ENCODE results near the gene LRRTM4.
"Not testable (repeated sequence)": the region's sequence is repeated elsewhere in the genome, so short reads cannot be mapped to it uniquely, and the experiment has no call there.

Gene LRRTM4

DNA sequence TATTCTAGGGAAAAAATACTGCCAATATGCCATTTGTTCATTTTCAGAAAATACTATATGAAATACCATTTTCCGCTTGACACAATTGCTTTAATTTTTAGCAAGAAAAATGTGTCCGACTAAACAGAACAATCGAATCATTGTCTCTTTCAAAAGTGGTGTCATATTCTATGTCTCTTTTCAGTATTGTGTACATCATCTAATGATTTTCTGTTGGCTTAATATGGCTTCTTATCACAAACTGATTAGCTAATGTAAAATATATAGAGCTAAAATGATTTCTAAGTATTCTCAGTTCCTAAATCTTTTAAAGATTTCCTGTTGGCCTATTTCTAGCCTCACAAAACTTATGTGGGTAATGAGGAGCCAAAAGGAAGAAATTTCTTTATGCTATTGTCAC is 436.6 kb downstream of the LRRTM4 start:
- TF ChIP-seq, protein P1, sequence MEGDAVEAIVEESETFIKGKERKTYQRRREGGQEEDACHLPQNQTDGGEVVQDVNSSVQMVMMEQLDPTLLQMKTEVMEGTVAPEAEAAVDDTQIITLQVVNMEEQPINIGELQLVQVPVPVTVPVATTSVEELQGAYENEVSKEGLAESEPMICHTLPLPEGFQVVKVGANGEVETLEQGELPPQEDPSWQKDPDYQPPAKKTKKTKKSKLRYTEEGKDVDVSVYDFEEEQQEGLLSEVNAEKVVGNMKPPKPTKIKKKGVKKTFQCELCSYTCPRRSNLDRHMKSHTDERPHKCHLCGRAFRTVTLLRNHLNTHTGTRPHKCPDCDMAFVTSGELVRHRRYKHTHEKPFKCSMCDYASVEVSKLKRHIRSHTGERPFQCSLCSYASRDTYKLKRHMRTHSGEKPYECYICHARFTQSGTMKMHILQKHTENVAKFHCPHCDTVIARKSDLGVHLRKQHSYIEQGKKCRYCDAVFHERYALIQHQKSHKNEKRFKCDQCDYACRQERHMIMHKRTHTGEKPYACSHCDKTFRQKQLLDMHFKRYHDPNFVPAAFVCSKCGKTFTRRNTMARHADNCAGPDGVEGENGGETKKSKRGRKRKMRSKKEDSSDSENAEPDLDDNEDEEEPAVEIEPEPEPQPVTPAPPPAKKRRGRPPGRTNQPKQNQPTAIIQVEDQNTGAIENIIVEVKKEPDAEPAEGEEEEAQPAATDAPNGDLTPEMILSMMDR (IDR thresholded peaks at IDR 0.05; ENCODE audit: extremely low read depth, missing control alignments), result no peak
- DNase-seq (ENCODE audit: low spot score), result no peak

DNA sequence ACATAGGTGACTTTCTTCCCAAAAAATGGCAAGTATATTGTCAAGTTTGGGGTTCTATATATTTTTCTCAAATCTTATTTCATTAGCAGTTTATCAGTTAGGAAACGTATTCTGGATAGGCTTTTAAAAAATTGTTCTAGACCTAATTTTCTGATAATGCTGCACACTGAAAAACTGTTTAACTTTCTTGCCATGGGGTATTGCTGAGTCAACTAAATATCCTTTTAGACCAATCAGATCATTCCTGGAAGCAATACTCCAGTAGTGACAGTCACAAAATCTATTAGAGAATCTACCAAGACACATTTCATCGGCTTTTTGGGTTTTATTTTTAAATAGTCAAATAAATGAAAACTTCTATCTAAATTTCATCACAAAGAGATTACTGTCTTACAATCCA is 440.6 kb downstream of the LRRTM4 start:
- no peak for DNase-seq (ENCODE audit: low spot score)
- TF ChIP-seq, protein P1 (IDR thresholded peaks at IDR 0.05; ENCODE audit: extremely low read depth, missing control alignments), result no peak

DNA sequence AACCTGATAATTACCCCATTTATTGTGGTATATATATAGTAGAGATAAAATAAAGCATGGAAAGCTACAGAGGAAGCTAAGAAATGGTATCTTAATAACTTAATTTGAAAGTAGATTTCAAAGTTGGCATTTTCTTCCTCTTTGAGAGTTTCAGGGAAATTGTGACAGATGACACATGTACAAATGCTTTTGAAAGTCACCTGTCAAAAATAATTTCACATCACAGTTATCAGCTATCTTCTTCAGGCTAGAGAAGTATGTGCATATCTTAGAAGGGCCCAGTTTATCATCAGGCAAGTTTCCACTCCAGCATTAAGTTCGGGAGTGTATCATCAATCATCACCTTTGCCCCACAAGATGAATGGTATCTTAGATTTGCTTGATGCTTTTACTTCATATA is 457.9 kb downstream of the LRRTM4 start:
- TF ChIP-seq, protein P1 (IDR thresholded peaks at IDR 0.05; ENCODE audit: extremely low read depth, missing control alignments), result no peak
- no peak for DNase-seq (ENCODE audit: low spot score)

DNA sequence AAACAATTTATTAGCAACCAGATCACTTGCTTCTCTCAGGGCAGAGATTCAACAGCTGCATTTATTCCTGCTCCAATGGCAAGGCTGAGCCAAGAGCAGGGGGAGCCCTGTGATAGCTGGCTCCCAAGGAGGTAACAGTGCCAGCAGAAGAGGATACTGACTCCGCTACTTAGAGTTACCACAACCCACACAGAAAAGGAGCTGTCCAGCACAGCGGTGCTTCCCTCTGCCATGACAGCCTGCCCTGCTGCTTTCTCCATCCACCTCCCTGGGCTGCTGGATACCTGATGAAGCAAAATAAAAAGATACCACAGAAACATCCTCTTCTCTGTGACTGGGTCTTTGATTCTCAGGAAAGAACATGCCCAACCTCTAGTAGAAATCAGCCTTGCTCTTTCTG is 467.2 kb downstream of the LRRTM4 start:
- TF ChIP-seq, protein P1 (IDR thresholded peaks at IDR 0.05; ENCODE audit: extremely low read depth, missing control alignments), result no peak
- DNase-seq (ENCODE audit: low spot score), result no peak

DNA sequence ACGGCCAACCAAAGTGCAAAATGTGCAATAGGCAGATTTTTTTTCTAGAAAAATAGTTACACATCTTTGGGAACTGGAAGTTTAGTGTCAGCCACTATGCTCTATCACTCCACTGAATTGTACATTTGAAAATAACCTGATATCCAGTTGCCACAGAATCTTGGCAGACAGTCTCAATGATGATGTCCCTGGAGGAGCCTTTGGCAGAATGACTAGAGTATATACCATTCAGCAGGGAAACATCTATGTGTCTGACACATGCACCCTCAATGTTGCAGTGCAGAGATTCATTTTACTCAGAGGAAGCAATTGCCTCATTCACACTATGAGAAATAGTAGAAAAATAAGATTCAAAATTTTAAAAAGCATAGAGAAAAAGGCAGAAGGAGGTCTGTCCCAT is 475.8 kb downstream of the LRRTM4 start:
- DNase-seq (ENCODE audit: low spot score), result no peak
- TF ChIP-seq, protein P1 (IDR thresholded peaks at IDR 0.05; ENCODE audit: extremely low read depth, missing control alignments), result no peak

DNA sequence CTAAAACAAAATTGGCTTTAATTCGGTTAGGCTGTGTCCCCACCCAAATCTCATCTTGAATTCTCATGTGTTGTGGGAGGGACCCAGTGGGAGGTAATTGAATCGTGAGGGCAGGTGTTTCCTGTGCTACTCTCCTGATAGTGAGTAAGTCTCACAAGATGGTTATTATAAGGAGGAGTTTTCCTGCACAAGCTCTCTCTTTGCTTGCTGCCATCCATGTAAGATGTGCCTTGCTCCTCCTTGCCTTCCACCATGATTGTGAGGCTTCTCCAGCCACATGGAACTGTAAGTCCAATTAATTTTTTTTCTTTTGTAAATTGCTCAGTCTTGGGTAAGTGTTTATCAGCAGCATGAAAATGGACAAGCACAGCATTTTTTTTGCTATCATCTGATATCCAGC is 476.7 kb downstream of the LRRTM4 start:
- not testable (repeated sequence) for DNase-seq (ENCODE audit: low spot score)

DNA sequence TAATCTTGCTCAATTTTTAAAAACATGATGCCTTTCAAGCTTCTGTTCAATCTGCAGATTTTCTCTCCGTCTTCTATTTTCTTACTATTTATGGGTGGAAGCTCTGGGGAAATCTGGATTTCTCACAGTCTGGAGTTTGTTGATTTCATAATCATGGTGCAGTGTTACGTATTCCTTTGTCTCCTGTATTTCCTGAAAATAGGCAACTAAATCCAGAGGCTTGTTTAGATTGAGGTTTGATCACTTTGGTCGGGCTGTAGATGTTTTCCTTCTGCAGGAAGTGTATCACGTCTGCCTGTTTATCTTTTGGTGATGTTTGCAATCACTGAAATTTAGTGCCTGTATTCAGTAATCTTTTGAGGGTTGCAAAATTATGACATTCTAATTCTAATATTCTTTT is 487.7 kb downstream of the LRRTM4 start:
- DNase-seq (ENCODE audit: low spot score), result no peak
- TF ChIP-seq, protein P1 (IDR thresholded peaks at IDR 0.05; ENCODE audit: extremely low read depth, missing control alignments), result no peak

DNA sequence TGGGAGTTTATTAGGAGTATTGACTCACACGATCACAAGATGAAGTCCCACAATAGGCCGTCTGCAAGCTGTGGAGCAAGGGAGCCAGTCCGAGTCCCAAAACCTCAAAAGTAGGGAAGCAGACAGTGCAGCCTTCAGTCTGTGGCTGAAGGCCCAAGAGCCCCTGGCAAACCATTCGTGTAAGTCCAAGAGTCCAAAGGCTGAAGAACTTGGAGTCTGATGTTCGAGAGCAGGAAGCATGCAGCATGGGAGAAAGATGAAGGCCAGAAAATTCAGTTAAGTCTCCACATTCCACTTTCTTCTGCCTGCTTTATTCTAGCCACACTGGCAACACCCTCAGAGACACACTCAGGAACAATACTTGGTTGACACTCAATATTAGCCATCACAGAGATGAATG is 492.9 kb downstream of the LRRTM4 start:
- not testable (repeated sequence) for DNase-seq (ENCODE audit: low spot score)
